HG03575 (cell line): ENCODE data around the gene PGAP6.
"Not testable (repeated sequence)": the region's sequence is repeated elsewhere in the genome, so short reads cannot be mapped to it uniquely, and the experiment has no call there.

Experiments
- ATAC-seq: cut with Tn5 transposase; IDR thresholded peaks from one replicate; pipeline ENCODE4 v1.9.1; 2021; ENCODE audit not compliant: unreplicated experiment, insufficient number of reproducible peaks, low FRiP score; ENCODE audit errors: extremely low read depth

Gene PGAP6

DNA sequence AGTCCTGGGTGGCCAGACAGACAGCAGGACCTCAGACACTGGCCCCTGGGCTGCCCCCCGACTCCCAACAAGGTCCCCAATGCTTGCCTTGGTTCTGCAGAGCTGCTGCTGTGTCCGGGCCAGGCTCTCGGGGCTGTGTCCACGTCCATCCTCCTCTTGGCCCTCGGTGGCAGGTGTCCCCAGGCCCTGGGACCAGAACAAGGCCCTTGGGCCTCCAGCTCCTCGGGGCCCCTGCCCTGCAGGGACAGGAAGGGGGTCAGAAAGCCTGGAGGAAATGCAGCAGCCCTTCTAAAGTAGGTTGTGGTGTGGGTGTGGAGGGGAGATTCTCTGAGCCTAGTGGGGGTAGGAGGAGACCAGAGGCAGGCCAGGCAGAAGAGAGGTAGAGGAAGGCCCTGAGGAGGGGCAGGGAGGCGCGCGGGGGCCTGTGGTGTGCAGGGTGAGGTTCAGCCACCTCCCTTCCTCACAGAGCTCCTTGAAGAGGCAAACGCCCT is 26.8 kb downstream of the PGAP6 start:
- ATAC-seq, result no peak

DNA sequence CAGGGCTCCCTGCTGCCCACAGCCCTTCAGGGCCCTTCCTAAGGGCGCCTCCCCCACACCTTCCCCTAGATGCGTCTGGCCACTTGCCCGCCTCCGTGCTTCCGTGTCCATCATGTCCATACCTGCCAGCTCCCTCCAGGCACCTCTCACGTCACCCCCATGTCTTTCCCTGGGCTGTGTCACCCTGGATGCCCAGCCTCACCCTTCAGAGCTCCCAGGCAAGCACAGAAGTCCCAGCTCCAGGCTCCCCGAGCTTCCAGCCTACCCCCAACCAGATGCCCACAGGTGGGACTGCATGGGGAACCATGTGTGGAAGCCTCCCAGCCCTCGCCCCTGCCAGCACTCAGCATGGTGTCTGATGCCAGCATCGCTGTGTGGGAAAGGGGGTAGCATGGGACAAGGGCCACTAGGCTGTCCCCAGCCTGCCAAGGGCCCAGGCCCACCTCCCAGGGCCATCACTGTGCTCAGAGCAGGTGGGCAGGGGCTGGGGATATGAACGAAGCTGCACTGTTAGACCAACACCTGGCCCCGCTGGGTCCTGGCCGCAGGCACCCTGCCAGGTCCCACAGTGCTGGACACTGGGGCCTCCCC is 27.4 kb downstream of the PGAP6 start:
- no peak for ATAC-seq

DNA sequence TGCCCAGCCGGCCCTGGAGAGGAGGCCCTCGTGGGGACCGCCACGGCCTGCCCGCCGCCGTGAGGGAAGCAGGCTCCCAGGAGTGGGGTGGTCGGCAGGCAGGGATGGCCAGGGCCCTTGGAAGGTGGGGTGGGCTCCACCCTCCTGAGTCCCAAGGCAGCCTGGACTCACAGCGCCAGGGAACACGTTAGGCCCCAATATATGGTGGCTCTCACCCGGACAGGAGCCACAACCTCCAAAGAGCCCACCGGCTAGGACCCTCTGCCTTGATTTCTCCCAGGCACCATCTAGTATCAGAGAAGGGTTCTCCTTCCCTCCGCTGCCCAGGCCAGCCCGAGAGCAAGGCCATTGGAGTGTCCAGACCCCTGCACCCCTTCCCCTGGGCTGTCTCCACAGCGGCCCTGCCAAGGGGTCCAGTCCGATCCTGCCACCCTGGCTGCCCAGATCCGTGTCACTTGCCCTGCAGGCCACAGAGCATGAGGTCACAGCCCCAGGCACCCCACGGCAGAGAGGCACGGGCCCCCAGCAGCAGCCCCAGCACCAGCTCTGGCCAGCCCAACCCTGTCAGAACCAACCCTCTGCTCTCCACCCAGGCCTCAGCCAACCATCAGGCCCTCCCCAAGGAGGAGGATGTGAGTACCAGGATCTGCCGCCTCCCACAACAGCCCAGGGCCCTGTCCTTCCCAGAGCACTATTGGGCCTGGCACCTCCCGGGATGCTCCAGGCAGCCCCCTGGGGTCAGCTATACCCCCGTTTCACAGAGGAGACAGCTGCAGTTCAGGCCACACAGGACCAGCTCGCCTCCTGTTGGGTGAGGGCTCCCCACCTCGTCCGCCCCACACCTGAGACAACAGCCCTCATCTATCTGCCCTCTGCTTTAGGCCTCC is 28.1 kb downstream of the PGAP6 start:
- ATAC-seq, result no peak

DNA sequence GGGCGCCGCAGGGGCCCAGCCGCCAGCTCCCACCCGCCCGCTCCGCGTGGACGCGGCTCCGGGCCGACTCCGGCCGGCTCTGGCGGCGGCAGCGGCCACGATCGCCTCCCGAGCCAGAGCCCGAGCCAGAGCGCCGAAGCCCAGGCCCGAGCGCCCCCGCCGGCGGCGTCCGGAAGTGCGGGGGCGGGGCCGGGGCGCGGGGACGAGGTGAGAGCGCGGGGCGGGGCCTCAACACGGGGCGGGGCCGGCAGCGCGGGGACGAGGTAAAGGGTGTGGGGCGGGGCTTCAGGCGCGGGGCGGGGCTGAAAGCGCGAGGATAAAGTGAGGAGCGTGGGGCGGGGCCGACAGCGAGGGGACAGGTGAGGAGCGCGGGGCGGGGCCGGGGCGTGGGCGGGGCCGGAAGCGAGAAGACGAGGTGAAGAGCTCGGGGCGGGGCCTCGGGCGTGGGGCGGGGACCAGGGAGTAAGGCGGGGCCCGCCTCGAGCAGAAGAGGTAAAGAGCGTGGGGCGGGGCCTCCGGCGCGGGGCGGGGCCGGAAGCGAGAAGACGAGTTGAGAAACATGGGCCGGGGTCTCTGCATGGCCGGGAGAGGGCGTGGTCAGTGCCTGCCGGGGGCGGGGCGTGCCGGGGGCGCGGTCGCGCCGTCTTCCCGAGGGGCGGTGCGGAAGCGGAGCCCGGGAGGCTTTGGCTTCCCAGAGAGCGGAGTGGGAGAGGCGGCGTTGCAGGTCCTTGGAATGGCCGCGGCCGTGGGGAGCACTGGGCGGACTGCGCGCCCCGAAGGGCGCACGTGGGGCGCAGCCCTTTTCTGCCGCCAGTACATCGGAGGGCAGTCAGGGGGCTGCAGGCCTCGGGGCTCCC is 29.0 kb downstream of the PGAP6 start, which contains the start of gene AXIN1:
TSS of gene AXIN1 (minus strand) at position 177 of the 857 bp plus-strand sequence. CDS start 5,698 bp downstream, outside the sequence.
- ATAC-seq, result no peak

DNA sequence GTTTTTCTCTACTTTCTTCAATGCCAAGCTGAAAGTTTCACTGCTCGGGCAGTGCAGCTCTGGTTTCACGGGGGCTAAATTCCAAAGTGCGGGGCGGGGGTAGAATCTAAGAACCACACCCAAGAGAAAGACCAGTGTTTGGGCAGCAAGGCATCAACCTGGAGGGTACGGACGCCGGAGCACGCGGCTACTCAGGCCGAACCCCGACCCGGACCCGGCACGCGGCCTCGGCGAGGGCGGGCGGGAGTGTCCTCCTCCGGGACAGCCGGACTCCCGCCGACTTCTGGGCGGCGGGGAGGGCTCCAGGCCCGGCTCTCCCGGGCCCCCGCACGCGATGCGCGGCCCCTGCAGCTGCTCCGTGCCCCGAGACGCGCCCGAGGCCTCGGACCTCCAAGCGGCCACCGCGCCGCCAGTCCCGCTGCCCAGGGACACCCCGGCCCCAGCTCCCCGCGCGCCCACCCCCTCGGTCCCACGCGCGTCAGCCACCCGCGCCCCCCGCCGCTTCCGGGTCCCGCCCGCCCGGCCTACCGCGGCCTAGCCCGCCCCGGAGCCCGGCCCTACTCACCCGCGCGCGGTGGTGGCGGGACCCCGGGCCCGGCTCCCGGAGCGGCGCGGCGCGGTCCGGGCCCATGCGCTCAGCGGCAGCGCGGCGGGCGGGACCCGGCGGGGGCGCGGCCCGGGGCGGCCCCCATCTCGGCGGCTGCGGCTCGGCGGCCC is 29.8 kb downstream of the PGAP6 start:
- no peak for ATAC-seq

DNA sequence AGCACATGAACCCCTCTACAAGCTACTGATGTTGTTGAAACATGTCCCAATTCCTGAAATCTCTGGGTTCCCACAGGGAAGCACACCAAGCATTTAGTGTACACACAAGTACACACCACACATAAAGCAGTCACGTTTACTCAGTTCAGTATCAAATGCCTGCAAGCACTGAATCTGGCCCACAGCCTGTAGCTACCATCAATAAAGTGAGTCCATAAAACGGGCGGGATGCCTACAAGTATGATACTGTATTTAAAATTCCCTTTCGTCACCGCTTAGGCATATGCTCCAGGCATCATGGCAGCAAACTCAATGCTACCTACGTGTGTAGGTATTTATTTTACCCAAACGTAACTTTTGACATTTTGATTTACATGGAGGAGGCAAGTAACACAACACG is 31.6 kb downstream of the PGAP6 start:
- ATAC-seq, result no peak

DNA sequence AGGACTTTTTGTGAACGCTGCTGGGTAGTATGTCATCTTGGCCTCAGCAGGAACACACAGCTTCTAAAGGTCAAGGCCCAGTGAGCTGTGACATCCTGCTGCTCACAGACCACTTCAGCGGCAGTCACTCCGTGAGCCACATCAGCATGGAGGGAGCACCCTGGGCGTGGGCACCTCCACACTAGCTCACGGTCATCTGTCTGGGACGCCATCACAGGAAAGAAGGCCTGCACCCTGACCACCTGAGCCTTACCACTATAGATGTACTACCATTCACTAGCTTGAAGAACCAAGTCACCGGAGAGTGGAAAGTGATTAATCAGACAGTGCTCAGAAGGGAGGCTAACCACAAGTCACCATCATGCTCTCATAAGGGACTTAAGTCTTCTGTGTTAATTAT is 32.6 kb downstream of the PGAP6 start:
- no peak for ATAC-seq

DNA sequence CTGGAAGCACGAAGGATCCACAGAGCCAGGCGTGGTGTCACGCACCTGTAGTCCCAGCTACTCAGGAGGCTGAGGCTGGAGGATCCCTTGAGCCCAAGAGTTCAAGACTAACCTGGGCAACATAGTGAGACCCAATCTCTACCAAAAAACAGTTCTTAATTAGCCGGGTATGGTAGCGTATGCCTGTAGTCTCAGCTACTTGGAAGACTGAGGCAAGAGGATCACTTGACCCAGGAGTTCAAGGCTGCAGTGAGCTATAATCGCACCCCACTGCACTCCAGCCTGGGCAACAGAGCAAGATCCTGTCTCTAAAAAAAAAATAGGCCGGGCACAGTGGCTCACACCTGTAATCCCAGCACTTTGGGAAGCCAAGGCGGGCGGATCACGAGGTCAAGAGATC is 33.3 kb downstream of the PGAP6 start:
- not testable (repeated sequence) for ATAC-seq

DNA sequence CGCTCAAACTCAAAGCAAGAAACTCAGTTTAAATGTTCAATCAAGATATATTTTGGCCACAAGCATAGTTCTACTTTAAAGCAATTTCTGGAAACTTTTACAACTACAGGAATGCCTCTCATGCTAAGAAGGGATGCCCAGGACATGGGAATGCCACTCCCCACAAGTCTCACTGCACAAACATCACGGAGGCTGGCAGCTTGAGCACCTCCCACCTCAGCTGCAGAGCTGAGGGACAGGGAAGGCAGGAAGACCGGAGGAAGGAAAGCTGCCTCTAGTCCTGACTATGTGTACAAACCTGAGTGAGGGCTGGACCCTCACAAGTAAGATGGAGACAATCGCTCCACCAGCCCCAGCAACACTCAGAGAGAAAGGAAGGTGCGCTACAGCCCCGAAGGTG is 34.6 kb downstream of the PGAP6 start:
- ATAC-seq, result no peak

DNA sequence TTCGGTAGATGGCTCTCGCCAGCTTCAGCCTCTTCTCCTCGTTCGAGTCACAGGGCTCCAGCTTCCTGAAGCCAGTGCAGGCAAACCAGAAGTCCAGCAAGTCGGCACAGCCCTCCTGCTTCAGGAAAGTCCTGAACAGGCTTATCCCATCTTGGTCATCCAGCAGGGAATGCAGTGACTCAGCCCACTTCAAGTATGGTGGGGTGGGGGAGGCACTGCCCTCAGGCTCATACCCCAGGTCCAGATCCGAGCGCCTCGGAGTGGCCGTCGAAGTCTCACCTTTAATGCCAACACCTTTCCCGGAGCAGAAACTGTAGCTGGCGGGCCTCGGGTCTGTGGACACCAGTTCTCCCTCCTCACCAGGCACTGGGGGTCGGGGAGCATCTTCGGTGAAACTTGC is 35.2 kb downstream of the PGAP6 start:
- ATAC-seq, result no peak

DNA sequence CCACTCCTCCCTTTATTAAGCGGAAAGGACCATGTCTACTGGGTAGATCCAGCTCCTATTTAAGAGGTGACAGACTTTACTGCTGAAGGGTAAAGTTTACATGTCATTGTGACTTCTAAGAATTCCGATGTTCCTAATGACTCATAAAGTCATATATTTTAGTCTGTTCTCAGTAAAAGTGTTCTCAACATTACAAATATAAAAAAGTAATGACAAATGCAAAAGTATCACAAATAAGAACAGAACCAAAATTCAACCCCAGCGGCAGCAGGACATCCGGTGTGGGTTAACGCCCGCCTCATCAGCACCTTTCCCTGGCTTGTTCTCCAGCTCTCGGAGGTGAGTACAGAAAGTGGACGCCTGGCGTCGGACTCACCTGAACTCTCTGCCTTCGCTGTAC is 36.0 kb downstream of the PGAP6 start:
- no peak for ATAC-seq

DNA sequence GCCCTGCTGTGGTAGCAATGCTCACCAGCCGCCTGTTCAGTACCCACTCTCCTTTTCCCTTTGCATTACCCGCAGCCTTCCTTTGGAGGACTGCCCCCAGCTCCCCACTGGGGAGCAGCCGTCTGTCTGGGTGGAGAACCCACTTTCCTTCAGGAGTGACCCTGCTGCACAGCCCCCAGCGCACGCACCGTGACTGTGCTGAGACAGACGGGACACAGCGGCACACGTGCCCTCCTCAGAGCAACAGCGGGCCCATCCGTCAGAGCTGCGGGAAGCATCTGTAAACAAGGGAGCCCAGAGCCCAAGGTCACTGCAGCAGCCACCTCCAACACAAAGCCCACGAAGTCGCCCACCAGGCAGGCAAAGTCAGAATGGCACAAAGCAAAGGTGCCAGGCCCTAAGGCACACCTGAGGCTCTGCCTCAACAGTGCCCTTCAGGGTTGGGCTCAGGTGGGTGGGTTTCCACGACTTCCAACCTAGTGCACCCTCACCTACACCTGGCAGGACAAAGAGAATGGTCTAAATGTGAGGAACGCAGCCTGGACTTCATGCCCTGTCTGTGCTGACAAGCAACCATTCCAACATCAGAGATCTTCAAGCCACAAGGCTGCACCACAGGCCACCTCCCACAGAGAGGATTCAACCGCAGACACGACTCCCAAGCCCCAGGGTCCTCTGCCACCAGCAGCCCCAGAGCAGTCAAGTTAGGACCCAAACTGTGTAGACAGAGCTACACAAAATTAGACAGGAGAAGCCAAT is 39.1 kb downstream of the PGAP6 start:
- ATAC-seq, result no peak

DNA sequence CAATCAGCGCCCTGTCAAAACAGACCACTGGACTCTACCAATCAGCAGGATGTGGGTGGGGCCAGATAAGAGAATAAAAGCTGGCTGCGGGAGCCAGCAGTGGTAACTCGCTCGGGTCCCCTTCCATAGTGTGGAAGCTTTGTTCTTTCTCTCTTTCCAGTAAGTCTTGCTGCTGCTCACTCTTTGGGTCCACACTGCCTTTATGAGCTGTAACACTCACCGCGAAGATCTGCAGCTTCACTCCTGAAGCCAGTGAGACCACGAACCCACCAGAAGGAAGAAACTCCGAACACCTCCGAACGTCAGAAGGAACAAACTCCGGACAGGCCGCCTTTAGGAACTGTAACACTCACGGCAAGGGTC is 39.8 kb downstream of the PGAP6 start:
- ATAC-seq, result not testable (repeated sequence)

DNA sequence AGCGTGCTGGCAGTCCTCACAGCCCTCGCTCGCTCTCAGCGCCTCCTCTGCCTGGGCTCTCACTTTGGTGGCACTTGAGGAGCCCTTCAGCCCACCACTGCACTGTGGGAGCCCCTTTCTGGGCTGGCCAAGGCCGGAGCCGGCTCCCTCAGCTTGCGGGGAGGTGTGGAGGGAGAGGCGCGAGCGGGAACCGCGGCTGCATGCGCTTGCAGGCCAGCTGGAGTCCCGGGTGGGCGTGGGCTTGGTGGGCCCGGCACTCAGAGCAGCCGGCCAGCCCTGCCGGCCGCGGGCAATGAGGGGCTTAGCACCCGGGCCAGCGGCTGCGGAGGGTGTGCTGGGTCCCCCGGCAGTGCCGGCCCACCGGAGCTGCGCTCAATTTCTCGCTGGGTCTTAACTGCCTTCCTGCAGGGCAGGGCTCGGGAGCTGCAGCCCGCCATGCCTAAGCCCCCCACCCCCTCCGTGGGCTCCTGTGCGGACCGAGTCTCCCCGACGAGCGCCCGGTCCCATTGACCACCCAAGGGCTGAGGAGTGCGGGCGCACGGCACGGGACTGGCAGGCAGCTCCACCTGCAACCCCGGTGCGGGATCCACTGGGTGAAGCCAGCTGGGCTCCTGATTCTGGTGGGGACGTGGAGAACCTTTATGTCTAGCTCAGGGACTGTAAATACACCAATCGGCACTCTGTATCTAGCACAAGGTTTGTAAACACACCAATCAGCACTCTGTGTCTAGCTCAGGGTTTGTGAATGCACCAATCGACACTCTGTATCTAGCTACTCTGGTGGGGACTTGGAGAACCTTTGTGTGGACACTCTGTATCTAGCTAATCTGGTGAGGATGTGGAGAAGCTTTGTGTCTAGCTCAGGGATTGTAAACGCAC is 40.4 kb downstream of the PGAP6 start:
- ATAC-seq, result not testable (repeated sequence)

DNA sequence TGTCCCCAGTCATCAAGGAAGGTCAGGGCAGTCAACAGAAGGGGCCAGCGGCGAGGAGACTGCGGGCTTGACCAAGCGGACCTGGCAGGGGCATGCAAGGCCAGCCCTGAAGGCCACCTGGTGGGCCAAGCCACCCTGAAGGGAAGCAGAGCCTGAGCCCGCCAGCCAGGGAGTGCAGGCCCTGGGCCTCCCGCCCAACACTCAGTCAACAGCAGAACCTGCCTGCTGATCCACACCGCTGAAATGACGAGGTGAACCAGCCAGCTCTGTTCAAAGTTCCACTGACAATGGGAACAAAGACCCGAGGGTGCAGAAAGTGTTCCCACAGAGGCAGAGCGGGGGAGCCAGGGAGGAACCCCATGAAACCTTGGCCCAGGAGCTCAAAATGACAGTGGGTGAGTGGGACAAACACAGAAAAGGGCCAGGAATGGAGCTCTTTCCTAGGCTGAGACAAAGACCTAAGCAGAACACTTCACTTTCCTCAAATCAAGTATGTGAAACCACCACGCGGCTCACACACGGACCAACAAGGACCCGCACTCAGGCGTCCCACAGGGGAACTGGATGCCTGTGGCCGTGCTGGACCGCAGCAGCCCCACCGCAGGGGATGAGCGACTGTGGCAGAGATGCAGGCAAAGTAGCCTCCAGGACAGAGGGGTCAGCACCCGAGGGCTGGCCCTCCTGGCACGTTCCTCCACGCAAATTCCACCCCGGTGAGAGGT is 41.2 kb downstream of the PGAP6 start:
- ATAC-seq, result no peak

DNA sequence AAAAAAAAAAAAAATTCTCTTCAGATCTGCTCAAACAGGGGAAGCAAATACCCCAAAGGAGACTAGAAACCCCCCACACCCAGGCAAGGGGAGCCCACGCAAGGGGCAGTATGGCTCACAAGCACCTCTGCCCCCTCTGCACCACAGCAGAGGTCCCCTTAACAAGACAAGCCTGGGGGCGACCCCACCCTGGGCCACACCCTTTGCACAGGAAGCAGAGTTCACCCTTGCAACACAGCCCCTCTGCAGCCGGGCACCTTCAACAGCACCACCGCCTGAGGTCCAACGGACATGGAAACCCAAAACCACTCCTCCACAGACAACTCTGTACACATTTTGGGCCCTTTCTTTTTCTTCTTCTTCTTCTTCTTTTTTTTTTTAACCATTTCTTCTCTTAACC is 42.1 kb downstream of the PGAP6 start:
- no peak for ATAC-seq
